WTC11 (cell line): Measurements from ENCODE around the gene GARNL3. TPM values are rescaled to one million over a fixed set of nuclear protein-coding genes. Genes with fewer than 3 reads are reported as not detected.

Experiments used
- ATAC-seq: fragments of 200-7000 bp; cut with Tn5 transposase; 2 replicates; pipeline ENCODE4 v1.10.0; 2021; ENCODE audit warnings: mild to moderate bottlenecking, moderate library complexity
- CTCF ChIA-PET: fragments of 300-600 bp; sonication (Branson Sonifier 250); formaldehyde crosslinking; loops from one replicate; lab custom pipeline; 2021; ENCODE audit warnings: antibody characterized with exemption; lab: Charles Lee
- POLR2A ChIA-PET: fragments of 350-600 bp; sonication (Branson Sonifier 250); formaldehyde crosslinking; loops from one replicate; lab custom pipeline; 2021; ENCODE audit warnings: antibody characterized with exemption; lab: Charles Lee
- DNase-seq: peaks from one replicate; pipeline ENCODE4 v3.0.0; 2021; ENCODE audit warnings: low spot score
- H3K27ac Mint-ChIP-seq: 2 replicates; pipeline ENCODE4 v1.8.0; 2021; ENCODE audit warnings: mixed read lengths
- H3K27me3 Mint-ChIP-seq: 2 replicates; pipeline ENCODE4 v1.8.0; 2021; ENCODE audit warnings: low read depth, mild to moderate bottlenecking, moderate library complexity, mixed read lengths
- H3K36me3 Mint-ChIP-seq: 2 replicates; pipeline ENCODE4 v1.8.0; 2021; ENCODE audit warnings: mixed read lengths
- H3K4me1 Mint-ChIP-seq: 2 replicates; pipeline ENCODE4 v1.8.0; 2022; ENCODE audit warnings: mixed read lengths
- H3K4me3 Mint-ChIP-seq: 2 replicates; pipeline ENCODE4 v1.8.0; 2021; ENCODE audit warnings: mild to moderate bottlenecking, moderate library complexity, mixed read lengths
- H3K9me3 Mint-ChIP-seq: 2 replicates; pipeline ENCODE4 v1.8.0; 2021; ENCODE audit warnings: mixed read lengths
- CBFB ChIP-seq: sonication (generic); formaldehyde crosslinking; IDR thresholded peaks from 2 replicates; pipeline ENCODE4 v1.8.1; 2022; ENCODE audit warnings: mild to moderate bottlenecking, low read depth, missing genetic modification reagents
- ELF4 ChIP-seq: sonication (generic); formaldehyde crosslinking; IDR thresholded peaks from 2 replicates; pipeline ENCODE4 v1.8.1; 2022; ENCODE audit warnings: low read depth, mild to moderate bottlenecking, moderate library complexity, missing genetic modification reagents
- ESRRA ChIP-seq: sonication (generic); formaldehyde crosslinking; IDR thresholded peaks from 2 replicates; pipeline ENCODE4 v1.8.1; 2022; ENCODE audit warnings: mild to moderate bottlenecking, missing genetic modification reagents, borderline replicate concordance
- GTF2I ChIP-seq: fragments of 250-450 bp; sonication (Bioruptor Pico); conservative IDR thresholded peaks from 2 replicates; pipeline ENCODE4 v1.4.0; 2021; ENCODE audit warnings: mild to moderate bottlenecking
- JUN ChIP-seq: sonication (generic); formaldehyde crosslinking; IDR thresholded peaks from 2 replicates; pipeline ENCODE4 v1.8.0; 2023; ENCODE audit warnings: mild to moderate bottlenecking, missing genetic modification reagents
- NFYB ChIP-seq: sonication (generic); formaldehyde crosslinking; conservative IDR thresholded peaks from 2 replicates; pipeline ENCODE4 v1.8.0; 2022; ENCODE audit warnings: low read depth, missing genetic modification reagents
- SMAD4 ChIP-seq: sonication (generic); formaldehyde crosslinking; IDR thresholded peaks from 2 replicates; pipeline ENCODE4 v1.8.0; 2022; ENCODE audit warnings: mild to moderate bottlenecking, missing genetic modification reagents
- TEAD4 ChIP-seq: sonication (generic); formaldehyde crosslinking; IDR thresholded peaks from 2 replicates; pipeline ENCODE4 v1.8.0; 2022; ENCODE audit warnings: mild to moderate bottlenecking, missing genetic modification reagents
- ZNF219 ChIP-seq: sonication (generic); formaldehyde crosslinking; IDR thresholded peaks from 2 replicates; pipeline ENCODE4 v1.8.0; 2023; ENCODE audit warnings: missing genetic modification reagents, mild to moderate bottlenecking, borderline replicate concordance
- ZNF232 ChIP-seq: sonication (generic); formaldehyde crosslinking; IDR thresholded peaks from 2 replicates; pipeline ENCODE4 v1.8.0; 2022; ENCODE audit warnings: mild to moderate bottlenecking, missing genetic modification reagents
- ZNF263 ChIP-seq: sonication (generic); formaldehyde crosslinking; IDR thresholded peaks from 2 replicates; pipeline ENCODE4 v1.8.1; 2022; ENCODE audit warnings: low read depth, mild to moderate bottlenecking, moderate library complexity, missing genetic modification reagents
- total RNA-seq: library from RNA; stranded (reverse); gene quantifications from 3 replicates; pipeline ENCODE4 v1.2.3, GENCODE V29; 2021
- TF ChIP-seq, protein P1 (sequence below): sonication (generic); formaldehyde crosslinking; IDR thresholded peaks from 2 replicates; pipeline ENCODE4 v1.8.1; 2023; ENCODE audit warnings: mild to moderate bottlenecking, missing genetic modification reagents
- TF ChIP-seq, protein P2 (sequence below): fragments of 250-450 bp; sonication (Bioruptor Pico); IDR thresholded peaks from 2 replicates; pipeline ENCODE4 v1.8.0; 2021; ENCODE audit warnings: mild to moderate bottlenecking
- TF ChIP-seq, protein P3 (sequence below): sonication (generic); formaldehyde crosslinking; conservative IDR thresholded peaks from 2 replicates; pipeline ENCODE4 v1.8.1; 2023; ENCODE audit warnings: mild to moderate bottlenecking, low read depth, missing genetic modification reagents, moderate library complexity
- TF ChIP-seq, protein P4 (sequence below): sonication (generic); formaldehyde crosslinking; IDR thresholded peaks from 2 replicates; pipeline ENCODE4 v1.8.0; 2022; ENCODE audit warnings: mild to moderate bottlenecking, missing genetic modification reagents
- TF ChIP-seq, protein P5 (sequence below): sonication (generic); formaldehyde crosslinking; IDR thresholded peaks from 2 replicates; pipeline ENCODE4 v1.8.1; 2023; ENCODE audit warnings: mild to moderate bottlenecking, missing genetic modification reagents, borderline replicate concordance
- TF ChIP-seq, protein P6 (sequence below): sonication (generic); formaldehyde crosslinking; IDR thresholded peaks from 2 replicates; pipeline ENCODE4 v1.8.1; 2022; ENCODE audit warnings: missing genetic modification reagents, borderline replicate concordance
- TF ChIP-seq, protein P7 (sequence below): fragments of 200-600 bp; IDR thresholded peaks from 2 replicates; pipeline ENCODE4 v1.8.0; 2022; ENCODE audit warnings: antibody characterized with exemption

Gene GARNL3
- total RNA-seq, 1 experiment from 2014 or later: 17.8 TPM

DNA sequence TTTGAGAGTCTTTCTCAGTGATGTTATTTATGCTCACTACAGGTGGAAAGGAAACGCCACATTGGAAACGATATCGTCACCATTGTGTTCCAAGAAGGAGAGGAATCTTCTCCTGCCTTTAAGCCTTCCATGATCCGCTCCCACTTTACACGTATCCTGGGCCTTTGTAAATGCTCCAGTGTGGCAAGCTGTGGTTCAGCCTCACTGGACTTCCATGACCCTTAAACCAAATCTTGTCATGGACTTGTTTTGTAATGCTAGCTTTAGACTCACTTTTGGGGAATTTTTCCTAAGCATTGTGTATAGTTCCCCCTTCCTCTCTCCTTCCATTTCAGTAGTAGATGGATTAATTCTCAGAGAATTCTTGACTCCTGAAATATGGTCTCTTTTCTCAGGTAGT, 71.5 kb downstream of the GARNL3 start:
- TF ChIP-seq NFYB (CRISPR knock-in tag): no peak
- TF ChIP-seq, protein P1, sequence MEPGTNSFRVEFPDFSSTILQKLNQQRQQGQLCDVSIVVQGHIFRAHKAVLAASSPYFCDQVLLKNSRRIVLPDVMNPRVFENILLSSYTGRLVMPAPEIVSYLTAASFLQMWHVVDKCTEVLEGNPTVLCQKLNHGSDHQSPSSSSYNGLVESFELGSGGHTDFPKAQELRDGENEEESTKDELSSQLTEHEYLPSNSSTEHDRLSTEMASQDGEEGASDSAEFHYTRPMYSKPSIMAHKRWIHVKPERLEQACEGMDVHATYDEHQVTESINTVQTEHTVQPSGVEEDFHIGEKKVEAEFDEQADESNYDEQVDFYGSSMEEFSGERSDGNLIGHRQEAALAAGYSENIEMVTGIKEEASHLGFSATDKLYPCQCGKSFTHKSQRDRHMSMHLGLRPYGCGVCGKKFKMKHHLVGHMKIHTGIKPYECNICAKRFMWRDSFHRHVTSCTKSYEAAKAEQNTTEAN: no peak
- TF ChIP-seq ESRRA (CRISPR knock-in tag): no peak
- TF ChIP-seq, protein P2, sequence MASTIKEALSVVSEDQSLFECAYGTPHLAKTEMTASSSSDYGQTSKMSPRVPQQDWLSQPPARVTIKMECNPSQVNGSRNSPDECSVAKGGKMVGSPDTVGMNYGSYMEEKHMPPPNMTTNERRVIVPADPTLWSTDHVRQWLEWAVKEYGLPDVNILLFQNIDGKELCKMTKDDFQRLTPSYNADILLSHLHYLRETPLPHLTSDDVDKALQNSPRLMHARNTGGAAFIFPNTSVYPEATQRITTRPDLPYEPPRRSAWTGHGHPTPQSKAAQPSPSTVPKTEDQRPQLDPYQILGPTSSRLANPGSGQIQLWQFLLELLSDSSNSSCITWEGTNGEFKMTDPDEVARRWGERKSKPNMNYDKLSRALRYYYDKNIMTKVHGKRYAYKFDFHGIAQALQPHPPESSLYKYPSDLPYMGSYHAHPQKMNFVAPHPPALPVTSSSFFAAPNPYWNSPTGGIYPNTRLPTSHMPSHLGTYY (CRISPR knock-in tag): no peak
- no peak for TF ChIP-seq SMAD4 (CRISPR knock-in tag)
- no peak for TF ChIP-seq ELF4 (CRISPR knock-in tag)
- no peak for TF ChIP-seq ZNF219
- TF ChIP-seq, protein P3, sequence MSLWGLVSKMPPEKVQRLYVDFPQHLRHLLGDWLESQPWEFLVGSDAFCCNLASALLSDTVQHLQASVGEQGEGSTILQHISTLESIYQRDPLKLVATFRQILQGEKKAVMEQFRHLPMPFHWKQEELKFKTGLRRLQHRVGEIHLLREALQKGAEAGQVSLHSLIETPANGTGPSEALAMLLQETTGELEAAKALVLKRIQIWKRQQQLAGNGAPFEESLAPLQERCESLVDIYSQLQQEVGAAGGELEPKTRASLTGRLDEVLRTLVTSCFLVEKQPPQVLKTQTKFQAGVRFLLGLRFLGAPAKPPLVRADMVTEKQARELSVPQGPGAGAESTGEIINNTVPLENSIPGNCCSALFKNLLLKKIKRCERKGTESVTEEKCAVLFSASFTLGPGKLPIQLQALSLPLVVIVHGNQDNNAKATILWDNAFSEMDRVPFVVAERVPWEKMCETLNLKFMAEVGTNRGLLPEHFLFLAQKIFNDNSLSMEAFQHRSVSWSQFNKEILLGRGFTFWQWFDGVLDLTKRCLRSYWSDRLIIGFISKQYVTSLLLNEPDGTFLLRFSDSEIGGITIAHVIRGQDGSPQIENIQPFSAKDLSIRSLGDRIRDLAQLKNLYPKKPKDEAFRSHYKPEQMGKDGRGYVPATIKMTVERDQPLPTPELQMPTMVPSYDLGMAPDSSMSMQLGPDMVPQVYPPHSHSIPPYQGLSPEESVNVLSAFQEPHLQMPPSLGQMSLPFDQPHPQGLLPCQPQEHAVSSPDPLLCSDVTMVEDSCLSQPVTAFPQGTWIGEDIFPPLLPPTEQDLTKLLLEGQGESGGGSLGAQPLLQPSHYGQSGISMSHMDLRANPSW: no peak
- no peak for TF ChIP-seq ZNF232 (CRISPR knock-in tag)
- no peak for TF ChIP-seq JUN (CRISPR knock-in tag)
- no peak for TF ChIP-seq GTF2I
- TF ChIP-seq, protein P4, sequence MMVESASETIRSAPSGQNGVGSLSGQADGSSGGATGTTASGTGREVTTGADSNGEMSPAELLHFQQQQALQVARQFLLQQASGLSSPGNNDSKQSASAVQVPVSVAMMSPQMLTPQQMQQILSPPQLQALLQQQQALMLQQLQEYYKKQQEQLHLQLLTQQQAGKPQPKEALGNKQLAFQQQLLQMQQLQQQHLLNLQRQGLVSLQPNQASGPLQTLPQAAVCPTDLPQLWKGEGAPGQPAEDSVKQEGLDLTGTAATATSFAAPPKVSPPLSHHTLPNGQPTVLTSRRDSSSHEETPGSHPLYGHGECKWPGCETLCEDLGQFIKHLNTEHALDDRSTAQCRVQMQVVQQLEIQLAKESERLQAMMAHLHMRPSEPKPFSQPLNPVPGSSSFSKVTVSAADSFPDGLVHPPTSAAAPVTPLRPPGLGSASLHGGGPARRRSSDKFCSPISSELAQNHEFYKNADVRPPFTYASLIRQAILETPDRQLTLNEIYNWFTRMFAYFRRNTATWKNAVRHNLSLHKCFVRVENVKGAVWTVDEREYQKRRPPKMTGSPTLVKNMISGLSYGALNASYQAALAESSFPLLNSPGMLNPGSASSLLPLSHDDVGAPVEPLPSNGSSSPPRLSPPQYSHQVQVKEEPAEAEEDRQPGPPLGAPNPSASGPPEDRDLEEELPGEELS: no peak
- TF ChIP-seq, protein P5, sequence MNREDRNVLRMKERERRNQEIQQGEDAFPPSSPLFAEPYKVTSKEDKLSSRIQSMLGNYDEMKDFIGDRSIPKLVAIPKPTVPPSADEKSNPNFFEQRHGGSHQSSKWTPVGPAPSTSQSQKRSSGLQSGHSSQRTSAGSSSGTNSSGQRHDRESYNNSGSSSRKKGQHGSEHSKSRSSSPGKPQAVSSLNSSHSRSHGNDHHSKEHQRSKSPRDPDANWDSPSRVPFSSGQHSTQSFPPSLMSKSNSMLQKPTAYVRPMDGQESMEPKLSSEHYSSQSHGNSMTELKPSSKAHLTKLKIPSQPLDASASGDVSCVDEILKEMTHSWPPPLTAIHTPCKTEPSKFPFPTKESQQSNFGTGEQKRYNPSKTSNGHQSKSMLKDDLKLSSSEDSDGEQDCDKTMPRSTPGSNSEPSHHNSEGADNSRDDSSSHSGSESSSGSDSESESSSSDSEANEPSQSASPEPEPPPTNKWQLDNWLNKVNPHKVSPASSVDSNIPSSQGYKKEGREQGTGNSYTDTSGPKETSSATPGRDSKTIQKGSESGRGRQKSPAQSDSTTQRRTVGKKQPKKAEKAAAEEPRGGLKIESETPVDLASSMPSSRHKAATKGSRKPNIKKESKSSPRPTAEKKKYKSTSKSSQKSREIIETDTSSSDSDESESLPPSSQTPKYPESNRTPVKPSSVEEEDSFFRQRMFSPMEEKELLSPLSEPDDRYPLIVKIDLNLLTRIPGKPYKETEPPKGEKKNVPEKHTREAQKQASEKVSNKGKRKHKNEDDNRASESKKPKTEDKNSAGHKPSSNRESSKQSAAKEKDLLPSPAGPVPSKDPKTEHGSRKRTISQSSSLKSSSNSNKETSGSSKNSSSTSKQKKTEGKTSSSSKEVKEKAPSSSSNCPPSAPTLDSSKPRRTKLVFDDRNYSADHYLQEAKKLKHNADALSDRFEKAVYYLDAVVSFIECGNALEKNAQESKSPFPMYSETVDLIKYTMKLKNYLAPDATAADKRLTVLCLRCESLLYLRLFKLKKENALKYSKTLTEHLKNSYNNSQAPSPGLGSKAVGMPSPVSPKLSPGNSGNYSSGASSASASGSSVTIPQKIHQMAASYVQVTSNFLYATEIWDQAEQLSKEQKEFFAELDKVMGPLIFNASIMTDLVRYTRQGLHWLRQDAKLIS: no peak
- TF ChIP-seq, protein P6, sequence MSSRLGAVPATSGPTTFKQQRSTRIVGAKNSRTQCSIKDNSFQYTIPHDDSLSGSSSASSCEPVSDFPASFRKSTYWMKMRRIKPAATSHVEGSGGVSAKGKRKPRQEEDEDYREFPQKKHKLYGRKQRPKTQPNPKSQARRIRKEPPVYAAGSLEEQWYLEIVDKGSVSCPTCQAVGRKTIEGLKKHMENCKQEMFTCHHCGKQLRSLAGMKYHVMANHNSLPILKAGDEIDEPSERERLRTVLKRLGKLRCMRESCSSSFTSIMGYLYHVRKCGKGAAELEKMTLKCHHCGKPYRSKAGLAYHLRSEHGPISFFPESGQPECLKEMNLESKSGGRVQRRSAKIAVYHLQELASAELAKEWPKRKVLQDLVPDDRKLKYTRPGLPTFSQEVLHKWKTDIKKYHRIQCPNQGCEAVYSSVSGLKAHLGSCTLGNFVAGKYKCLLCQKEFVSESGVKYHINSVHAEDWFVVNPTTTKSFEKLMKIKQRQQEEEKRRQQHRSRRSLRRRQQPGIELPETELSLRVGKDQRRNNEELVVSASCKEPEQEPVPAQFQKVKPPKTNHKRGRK (CRISPR knock-in tag): no peak
- TF ChIP-seq TEAD4 (CRISPR knock-in tag): no peak
- no peak for TF ChIP-seq CBFB (CRISPR knock-in tag)
- no peak for TF ChIP-seq ZNF263
- TF ChIP-seq, protein P7, sequence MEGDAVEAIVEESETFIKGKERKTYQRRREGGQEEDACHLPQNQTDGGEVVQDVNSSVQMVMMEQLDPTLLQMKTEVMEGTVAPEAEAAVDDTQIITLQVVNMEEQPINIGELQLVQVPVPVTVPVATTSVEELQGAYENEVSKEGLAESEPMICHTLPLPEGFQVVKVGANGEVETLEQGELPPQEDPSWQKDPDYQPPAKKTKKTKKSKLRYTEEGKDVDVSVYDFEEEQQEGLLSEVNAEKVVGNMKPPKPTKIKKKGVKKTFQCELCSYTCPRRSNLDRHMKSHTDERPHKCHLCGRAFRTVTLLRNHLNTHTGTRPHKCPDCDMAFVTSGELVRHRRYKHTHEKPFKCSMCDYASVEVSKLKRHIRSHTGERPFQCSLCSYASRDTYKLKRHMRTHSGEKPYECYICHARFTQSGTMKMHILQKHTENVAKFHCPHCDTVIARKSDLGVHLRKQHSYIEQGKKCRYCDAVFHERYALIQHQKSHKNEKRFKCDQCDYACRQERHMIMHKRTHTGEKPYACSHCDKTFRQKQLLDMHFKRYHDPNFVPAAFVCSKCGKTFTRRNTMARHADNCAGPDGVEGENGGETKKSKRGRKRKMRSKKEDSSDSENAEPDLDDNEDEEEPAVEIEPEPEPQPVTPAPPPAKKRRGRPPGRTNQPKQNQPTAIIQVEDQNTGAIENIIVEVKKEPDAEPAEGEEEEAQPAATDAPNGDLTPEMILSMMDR: no peak
- no peak for ATAC-seq
- Mint-ChIP-seq H3K9me3 (no peaks in the 10 kb centered on the region), H3K27me3 (no peaks in the 10 kb centered on the region), H3K36me3 (peaks cover 11% of the 10 kb centered on the region), H3K4me3 (no peak overlapping the region), H3K4me1 (no peaks in the 10 kb centered on the region), H3K27ac (no peak overlapping the region)
- no peak for DNase-seq
- POLR2A ChIA-PET: no interaction called here
- CTCF ChIA-PET: no interaction called here
